H9 (cell line): ENCODE data around the gene ZNF12. TPM values are rescaled to one million over a fixed set of nuclear protein-coding genes. Genes with fewer than 3 reads are reported as not detected.

Source experiments
- DNase-seq: peaks from one replicate; pipeline ENCODE4 v3.0.0-alpha.2; 2017
- H2AFZ ChIP-seq: one replicate; pipeline ENCODE4 v1.6.1; 2013; ENCODE audit warnings: mild to moderate bottlenecking, low read length, control low read depth, moderate library complexity
- H2AK5ac ChIP-seq: 2 replicates; pipeline ENCODE4 v1.6.1; 2013; ENCODE audit warnings: low read length, control low read depth, mixed read lengths; ENCODE audit not compliant: insufficient read length
- H2BK120ac ChIP-seq: one replicate; pipeline ENCODE4 v1.6.1; 2013; ENCODE audit warnings: low read depth, mild to moderate bottlenecking, low read length, control low read depth, inconsistent platforms; ENCODE audit not compliant: poor library complexity, severe bottlenecking
- H2BK12ac ChIP-seq: 2 replicates; pipeline ENCODE4 v1.6.1; 2013; ENCODE audit warnings: low read length, control low read depth, mixed read lengths, low read depth; ENCODE audit not compliant: insufficient read length
- H2BK15ac ChIP-seq: 2 replicates; pipeline ENCODE4 v1.6.1; 2013; ENCODE audit warnings: low read depth, low read length, control low read depth
- H2BK20ac ChIP-seq: one replicate; pipeline ENCODE4 v1.6.1; 2013; ENCODE audit warnings: low read depth, mild to moderate bottlenecking, low read length, control low read depth, inconsistent platforms; ENCODE audit not compliant: poor library complexity, severe bottlenecking
- H2BK5ac ChIP-seq: 2 replicates; pipeline ENCODE4 v1.6.1; 2013; ENCODE audit warnings: low read length, control low read depth, mixed read lengths; ENCODE audit not compliant: insufficient read length
- H3K14ac ChIP-seq: 2 replicates; pipeline ENCODE4 v1.6.1; 2013; ENCODE audit warnings: low read length, control low read depth; ENCODE audit not compliant: insufficient read depth
- H3K18ac ChIP-seq: 2 replicates; pipeline ENCODE4 v1.6.1; 2013; ENCODE audit warnings: low read depth, mild to moderate bottlenecking, mixed read lengths, low read length, control low read depth; ENCODE audit not compliant: insufficient read length
- H3K23ac ChIP-seq: 2 replicates; pipeline ENCODE4 v1.6.1; 2013; ENCODE audit warnings: low read length, control low read depth, mixed read lengths, low read depth; ENCODE audit not compliant: insufficient read length
- H3K23me2 ChIP-seq: 2 replicates; pipeline ENCODE4 v1.6.1; 2013; ENCODE audit warnings: low read depth, mild to moderate bottlenecking, mixed read lengths, low read length, control low read depth; ENCODE audit not compliant: insufficient read length, poor library complexity, severe bottlenecking
- H3K27ac ChIP-seq: 2 replicates; pipeline ENCODE4 v1.5.1; 2013; ENCODE audit warnings: low read length, control low read depth, mixed read lengths, low read depth; ENCODE audit not compliant: insufficient read length
- H3K27me3 ChIP-seq: 2 replicates; pipeline ENCODE4 v1.6.1; 2013; ENCODE audit warnings: low read length, control low read depth, inconsistent platforms; ENCODE audit not compliant: insufficient read depth
- H3K4ac ChIP-seq: 2 replicates; pipeline ENCODE4 v1.6.1; 2013; ENCODE audit warnings: low read depth, mild to moderate bottlenecking, control low read depth, inconsistent platforms, low read length, moderate library complexity
- H3K4me1 ChIP-seq: 2 replicates; pipeline ENCODE4 v1.6.1; 2013; ENCODE audit warnings: low read length, control low read depth, inconsistent platforms; ENCODE audit not compliant: insufficient read depth
- H3K4me2 ChIP-seq: 2 replicates; pipeline ENCODE4 v1.6.1; 2013; ENCODE audit warnings: low read length, control low read depth, mixed read lengths; ENCODE audit not compliant: insufficient read length, insufficient read depth
- H3K56ac ChIP-seq: 2 replicates; pipeline ENCODE4 v1.6.1; 2013; ENCODE audit warnings: low read depth, mild to moderate bottlenecking, mixed read lengths, low read length, control low read depth; ENCODE audit not compliant: insufficient read length
- H3K79me1 ChIP-seq: 2 replicates; pipeline ENCODE4 v1.6.1; 2013; ENCODE audit warnings: low read depth, mild to moderate bottlenecking, moderate library complexity, low read length, control low read depth, inconsistent platforms; ENCODE audit not compliant: insufficient read depth, poor library complexity, severe bottlenecking
- H3K79me2 ChIP-seq: 2 replicates; pipeline ENCODE4 v1.6.1; 2013; ENCODE audit warnings: low read length, control low read depth, inconsistent platforms; ENCODE audit not compliant: insufficient read depth
- H3K9ac ChIP-seq: 2 replicates; pipeline ENCODE4 v1.6.1; 2013; ENCODE audit warnings: low read length, control low read depth, mixed read lengths; ENCODE audit not compliant: insufficient read length; ENCODE audit errors: extremely low read depth
- H3K9me3 ChIP-seq: one replicate; pipeline ENCODE4 v1.6.1; 2013; ENCODE audit warnings: low read depth, low read length, inconsistent platforms; ENCODE audit not compliant: control insufficient read depth
- H3T11ph ChIP-seq: one replicate; pipeline ENCODE4 v1.6.1; 2013; ENCODE audit warnings: mild to moderate bottlenecking, low read length, control low read depth, inconsistent platforms
- H4K20me1 ChIP-seq: one replicate; pipeline ENCODE4 v1.6.1; 2013; ENCODE audit not compliant: control insufficient read depth, insufficient read length, insufficient read depth
- H4K5ac ChIP-seq: 2 replicates; pipeline ENCODE4 v1.6.1; 2013; ENCODE audit warnings: low read depth, mild to moderate bottlenecking, mixed read lengths, low read length, control low read depth; ENCODE audit not compliant: insufficient read length
- H4K8ac ChIP-seq: replicated peaks from 2 replicates; pipeline ENCODE4 v1.6.1; 2013; ENCODE audit warnings: low read length, control low read depth, mixed read lengths, low read depth; ENCODE audit not compliant: insufficient read length
- H4K91ac ChIP-seq: 2 replicates; pipeline ENCODE4 v1.6.1; 2013; ENCODE audit warnings: low read depth, mild to moderate bottlenecking, moderate library complexity, mixed read lengths, low read length, control low read depth; ENCODE audit not compliant: insufficient read length
- H3K27ac Mint-ChIP-seq, 3 experiments: 2 replicates in 2 of 3; 3 replicates in 1 of 3; pipeline ENCODE4 v1.8.0; 2020 to 2021; ENCODE audit warnings: mixed read lengths in 3 of 3, mild to moderate bottlenecking in 1 of 3, moderate library complexity in 1 of 3
- H3K27me3 Mint-ChIP-seq: 2 replicates; pipeline ENCODE4 v1.8.0; 2021; ENCODE audit warnings: low read depth, mild to moderate bottlenecking, moderate library complexity, mixed read lengths
- H3K36me3 Mint-ChIP-seq, 3 experiments: 2 replicates in 2 of 3; 3 replicates in 1 of 3; pipeline ENCODE4 v1.8.0; 2020 to 2021; ENCODE audit warnings: low read depth in 3 of 3, mixed read lengths in 3 of 3; ENCODE audit not compliant: insufficient read depth in 1 of 3
- H3K4me1 Mint-ChIP-seq, 2 experiments: 2 replicates each; pipeline ENCODE4 v1.8.0; 2020; ENCODE audit warnings: mixed read lengths in 2 of 2
- H3K4me3 Mint-ChIP-seq, 2 experiments: 2 replicates in 1 of 2; 3 replicates in 1 of 2; pipeline ENCODE4 v1.8.0; 2020 to 2021; ENCODE audit warnings: mild to moderate bottlenecking in 2 of 2, mixed read lengths in 2 of 2, moderate library complexity in 1 of 2
- H3K9me3 Mint-ChIP-seq, 2 experiments: 2 replicates in 1 of 2; 3 replicates in 1 of 2; pipeline ENCODE4 v1.8.0; 2020; ENCODE audit warnings: mild to moderate bottlenecking in 2 of 2, mixed read lengths in 2 of 2, moderate library complexity in 1 of 2
- WGBS: extraction: QIAGEN DNeasy Blood & Tissue Kit; methylation state at CpG from one replicate; pipeline ENCODE4 v1.1.7; 2013; ENCODE audit warnings: missing lambda C conversion rate, low lambda C conversion rate, mixed read lengths; ENCODE audit not compliant: insufficient read length; ENCODE audit errors: extremely low coverage; 5-methylcytosine and 5-hydroxymethylcytosine counted together
- total RNA-seq: library from RNA; stranded (reverse); gene quantifications from 2 replicates; pipeline ENCODE4 v1.2.1, GENCODE V29; 2021
- TF ChIP-seq, protein P1 (sequence below): fragments of 200-600 bp; sonication (generic); conservative IDR thresholded peaks from 3 replicates; pipeline ENCODE4 v1.8.0; 2021; ENCODE audit warnings: antibody characterized with exemption, mild to moderate bottlenecking

ZNF12 gene
- total RNA-seq, 1 experiment from 2014 or later, result 19.1 TPM

DNA sequence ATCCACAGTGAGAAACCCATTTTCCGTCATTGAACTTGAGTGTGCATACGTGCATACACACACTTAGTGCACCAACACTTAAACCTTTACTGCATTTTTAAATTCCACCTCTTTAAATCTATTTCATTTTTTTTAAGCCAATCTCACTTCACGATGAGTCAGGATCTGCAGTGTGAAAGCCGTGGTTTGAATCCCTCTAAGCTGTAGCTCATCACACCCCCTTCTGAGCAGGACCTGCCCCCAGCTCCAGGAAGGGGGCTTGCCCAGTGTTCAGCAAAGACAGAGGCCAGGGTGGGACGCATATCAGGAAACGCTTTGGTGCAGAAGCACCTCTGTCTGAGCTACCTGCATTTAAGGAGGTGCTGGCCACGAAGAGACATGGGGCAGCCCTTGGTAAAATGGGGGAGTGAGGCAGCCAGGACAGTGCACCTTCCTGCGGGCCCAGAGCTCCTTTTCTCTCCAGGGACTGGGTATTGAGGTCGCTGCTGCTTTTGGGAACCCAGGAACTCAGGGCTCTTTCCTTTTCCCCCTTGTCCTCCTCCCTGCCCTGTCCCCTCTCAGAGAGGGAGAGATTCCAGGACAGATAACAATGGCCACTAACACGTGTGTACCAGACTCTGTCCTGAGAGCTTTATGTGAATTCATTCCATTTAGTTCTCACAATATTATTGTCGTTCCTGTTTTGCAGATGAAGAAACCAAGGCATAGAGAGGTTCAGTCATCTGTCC, 48.0 kb downstream of the ZNF12 start:
- Histone ChIP-seq H3T11ph (no peak overlapping the region), H3K9ac (no peak overlapping the region), H2BK20ac (no peak overlapping the region), H2AFZ (no peak overlapping the region), H2BK120ac (no peak overlapping the region), H2AK5ac (no peak overlapping the region), H2BK15ac (no peak overlapping the region), H4K5ac (no peak overlapping the region), H3K23ac (no peak overlapping the region), H2BK12ac (no peak overlapping the region), H3K23me2 (no peaks in the 10 kb centered on the region), H3K4me2 (no peak overlapping the region), H3K4me1 (no peaks in the 10 kb centered on the region), H3K4ac (no peak overlapping the region), H4K20me1 (no peaks in the 10 kb centered on the region), H3K79me2 (no peaks in the 10 kb centered on the region), H3K79me1 (no peaks in the 10 kb centered on the region), H3K27ac (no peak overlapping the region), H3K18ac (no peak overlapping the region), H3K9me3 (no peaks in the 10 kb centered on the region), H3K27me3 (no peaks in the 10 kb centered on the region), H4K91ac (no peak overlapping the region), H4K8ac (no peak overlapping the region), H3K14ac (no peak overlapping the region), H3K56ac (no peak overlapping the region), H2BK5ac (no peak overlapping the region)
- TF ChIP-seq, protein P1, sequence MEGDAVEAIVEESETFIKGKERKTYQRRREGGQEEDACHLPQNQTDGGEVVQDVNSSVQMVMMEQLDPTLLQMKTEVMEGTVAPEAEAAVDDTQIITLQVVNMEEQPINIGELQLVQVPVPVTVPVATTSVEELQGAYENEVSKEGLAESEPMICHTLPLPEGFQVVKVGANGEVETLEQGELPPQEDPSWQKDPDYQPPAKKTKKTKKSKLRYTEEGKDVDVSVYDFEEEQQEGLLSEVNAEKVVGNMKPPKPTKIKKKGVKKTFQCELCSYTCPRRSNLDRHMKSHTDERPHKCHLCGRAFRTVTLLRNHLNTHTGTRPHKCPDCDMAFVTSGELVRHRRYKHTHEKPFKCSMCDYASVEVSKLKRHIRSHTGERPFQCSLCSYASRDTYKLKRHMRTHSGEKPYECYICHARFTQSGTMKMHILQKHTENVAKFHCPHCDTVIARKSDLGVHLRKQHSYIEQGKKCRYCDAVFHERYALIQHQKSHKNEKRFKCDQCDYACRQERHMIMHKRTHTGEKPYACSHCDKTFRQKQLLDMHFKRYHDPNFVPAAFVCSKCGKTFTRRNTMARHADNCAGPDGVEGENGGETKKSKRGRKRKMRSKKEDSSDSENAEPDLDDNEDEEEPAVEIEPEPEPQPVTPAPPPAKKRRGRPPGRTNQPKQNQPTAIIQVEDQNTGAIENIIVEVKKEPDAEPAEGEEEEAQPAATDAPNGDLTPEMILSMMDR, result no peak
- Mint-ChIP-seq H3K27ac (peak overlapping the region in 1 of 3 experiments; percentile 24; a peak in 4 of 7 replicates), H3K36me3 (peaks cover 6 to 9% (median 8%) of the 10 kb centered on the region in 3 experiments), H3K4me1 (peaks cover 13 to 17% of the 10 kb centered on the region in 2 experiments), H3K9me3 (no peaks in the 10 kb centered on the region; a peak in 2 of 5 replicates), H3K4me3 (no peak overlapping the region), H3K27me3 (no peaks in the 10 kb centered on the region)
- 100% methylated on average over 1 of the region's 11 CpGs for WGBS
- no peak for DNase-seq
